Fibroblast of skin of left quadriceps (primary cell): Measurements from ENCODE around the gene TEKT5.
"Not testable (repeated sequence)": the region's sequence is repeated elsewhere in the genome, so short reads cannot be mapped to it uniquely, and the experiment has no call there.

Experiments used
- DNase-seq, 2 experiments: peaks; one replicate each; pipeline ENCODE4 v3.0.0-alpha.2; 2013; ENCODE audit warnings: low read depth in 2 of 2

Gene TEKT5

DNA sequence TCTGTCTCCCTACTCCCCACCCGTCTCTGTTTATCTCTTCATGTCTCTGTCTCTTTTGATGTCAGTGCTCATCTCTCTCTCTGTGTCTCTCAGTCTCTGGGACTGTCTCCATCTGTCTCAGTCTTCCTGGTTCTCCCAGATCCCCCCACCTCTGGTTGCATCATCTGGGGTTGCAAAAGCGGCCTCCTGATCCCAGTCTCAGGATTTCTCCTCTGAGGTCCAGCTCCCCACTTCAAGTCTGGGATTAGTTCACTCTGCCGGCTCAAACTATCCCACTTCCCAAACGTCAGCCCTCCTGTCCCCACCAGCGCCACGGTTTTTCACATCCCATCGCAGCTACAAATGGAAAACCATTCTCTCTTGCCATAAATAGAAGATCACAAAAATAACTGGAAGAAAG, 9.0 kb downstream of the TEKT5 start:
- DNase-seq: no peak

DNA sequence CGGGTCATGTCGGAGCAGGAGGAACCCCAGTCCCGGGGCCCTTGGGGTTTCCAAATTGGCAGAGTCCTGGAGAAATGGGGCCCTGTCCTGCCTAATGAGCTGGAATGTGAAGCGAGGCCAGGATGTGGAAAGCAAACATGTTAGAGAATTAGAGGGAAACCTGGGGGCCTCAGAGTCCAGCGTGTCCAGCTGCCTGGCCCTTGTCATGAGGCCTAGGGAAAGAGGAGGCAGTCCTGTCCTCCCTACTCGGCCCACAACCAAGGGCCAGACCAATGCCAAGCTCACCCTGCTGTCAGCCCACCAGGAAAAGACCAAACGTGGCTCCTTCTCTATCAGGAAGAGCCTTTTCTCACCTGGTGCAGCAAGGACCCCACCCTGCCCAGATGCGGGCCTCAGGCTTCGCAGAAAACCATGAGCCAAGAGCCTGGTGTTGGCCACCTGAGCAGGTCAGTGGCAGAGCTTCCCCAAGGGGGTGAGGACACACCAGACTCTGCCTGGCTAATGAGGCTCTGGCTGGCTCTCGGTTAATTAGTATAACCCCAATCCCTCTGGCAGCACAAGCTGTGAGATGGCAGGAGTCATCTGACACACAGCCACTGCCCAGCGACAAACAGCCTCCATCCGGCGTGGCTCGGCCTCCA, 10.1 kb downstream of the TEKT5 start:
- DNase-seq: no peak

DNA sequence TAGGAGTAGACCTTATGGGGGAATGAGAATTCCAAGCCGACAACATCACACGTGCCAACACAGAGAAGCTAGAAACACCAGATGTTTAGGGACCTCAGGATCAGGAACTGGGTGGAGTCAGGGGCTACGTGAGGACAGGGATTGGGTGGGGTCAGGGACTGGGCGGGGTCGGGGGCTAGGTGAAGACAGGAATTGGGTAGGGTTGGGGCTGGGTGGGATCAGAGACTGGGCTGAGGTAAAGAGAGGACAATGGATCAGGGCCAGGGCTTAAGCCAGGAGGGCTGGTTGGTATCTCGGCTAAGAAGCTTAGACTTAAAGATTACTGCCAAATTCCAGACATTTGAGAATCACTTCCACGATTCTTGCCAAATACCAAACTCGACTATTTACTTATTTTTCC, 11.6 kb downstream of the TEKT5 start:
- DNase-seq: no peak

DNA sequence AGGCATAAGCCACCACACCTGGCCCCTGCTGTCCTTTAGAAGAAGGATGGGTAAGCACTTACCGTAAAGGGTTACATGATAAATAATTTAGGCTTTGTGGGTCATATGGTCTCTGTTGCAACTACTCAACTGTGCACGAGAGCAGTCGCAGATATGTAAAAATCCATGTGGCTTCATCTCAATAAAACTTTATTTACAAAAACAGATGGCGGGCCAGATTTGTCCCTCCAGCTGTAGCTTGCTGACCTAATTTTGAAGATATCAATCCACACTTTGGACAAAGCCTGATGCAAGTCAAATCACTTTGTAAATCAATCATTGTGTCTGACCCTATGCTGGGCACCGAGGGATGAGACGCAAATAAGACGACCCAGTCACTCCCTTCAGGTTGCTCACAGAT, 12.1 kb downstream of the TEKT5 start:
- no peak for DNase-seq

DNA sequence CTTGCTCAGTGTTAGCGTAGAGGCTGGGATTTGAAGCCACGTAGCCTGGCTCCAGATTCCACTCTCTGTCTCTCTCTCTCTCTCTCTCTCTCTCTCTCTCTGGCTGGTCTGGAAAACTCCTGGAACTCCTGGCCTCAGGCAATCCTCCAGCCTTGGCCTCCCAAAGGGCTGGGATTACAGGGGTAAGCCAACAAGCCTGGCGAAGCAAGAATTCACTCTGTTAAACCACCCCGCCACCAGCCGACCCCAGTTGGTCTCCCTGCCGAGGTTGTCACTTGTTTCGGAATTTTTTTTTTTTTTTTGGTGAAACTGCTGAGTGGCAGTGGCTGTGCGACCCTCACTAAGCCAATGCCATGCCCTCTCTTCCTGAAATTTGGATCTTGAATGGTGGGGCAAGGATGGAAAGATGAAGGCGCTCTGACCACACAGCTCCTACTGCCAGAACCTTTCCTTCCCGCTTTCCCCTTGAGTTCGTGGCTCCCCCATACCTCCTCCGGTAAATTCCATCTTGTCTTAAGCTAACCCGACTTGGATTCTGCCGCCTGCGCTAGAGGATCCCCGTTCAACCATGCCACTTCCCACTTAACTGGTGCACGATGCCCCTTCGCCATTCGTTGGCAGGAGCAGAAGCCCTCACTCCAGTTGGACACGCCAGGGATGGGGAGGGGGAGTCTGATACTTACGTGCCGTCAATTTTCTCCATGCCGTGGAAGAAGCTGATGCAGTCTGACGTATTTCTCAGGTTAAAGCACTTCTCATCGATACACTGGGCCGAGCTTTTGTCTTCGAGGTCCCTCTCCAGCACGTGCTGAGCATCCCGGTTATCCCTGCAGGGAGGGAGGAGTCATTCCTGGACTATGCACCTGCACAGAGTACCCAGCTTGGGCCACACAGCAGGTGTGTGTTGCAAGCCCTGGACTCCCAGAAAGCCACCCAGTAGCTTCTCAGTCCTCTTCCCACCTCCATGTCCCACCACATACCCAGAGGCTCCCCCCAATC, 13.1 kb downstream of the TEKT5 start:
- no peak for DNase-seq

DNA sequence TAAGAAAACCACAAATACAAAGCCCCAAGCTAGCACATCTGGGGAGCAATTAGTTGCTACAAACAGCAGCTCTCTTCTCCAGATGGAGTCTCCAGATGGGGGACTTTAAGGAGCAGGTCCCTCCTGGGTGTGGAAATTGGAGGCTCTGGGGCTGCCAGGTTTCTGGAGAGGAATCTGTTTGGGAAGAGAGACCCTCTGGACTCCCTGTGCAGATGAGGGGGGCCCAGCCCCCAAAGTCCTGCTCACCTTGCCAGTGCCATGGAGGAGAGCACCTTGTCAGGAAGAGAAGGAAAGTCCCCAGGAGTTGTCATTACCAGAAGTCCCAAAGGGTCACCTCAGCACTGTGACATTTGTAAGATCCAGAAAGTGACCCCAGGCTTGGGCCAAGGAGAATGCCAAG, 14.8 kb downstream of the TEKT5 start:
- no peak for DNase-seq

DNA sequence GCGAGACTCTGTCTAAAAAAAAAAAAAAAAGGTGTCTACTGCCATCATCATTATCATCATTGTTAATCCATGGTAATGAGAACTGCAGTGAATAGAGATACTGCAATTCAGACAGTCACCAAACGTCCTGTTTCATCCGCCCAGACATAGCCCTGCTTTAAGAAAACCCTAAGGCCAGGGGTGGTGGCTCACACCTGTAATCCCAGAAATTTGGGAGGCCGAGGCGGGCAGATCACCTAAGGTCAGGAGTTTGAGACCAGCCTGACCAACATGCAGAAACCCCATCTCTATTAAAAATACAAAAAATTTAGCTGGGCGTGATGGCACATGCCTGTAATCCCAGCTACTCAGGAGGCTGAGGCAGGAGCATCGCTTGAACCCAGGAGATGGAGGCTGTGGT, 15.3 kb downstream of the TEKT5 start:
- DNase-seq: not testable (repeated sequence)

DNA sequence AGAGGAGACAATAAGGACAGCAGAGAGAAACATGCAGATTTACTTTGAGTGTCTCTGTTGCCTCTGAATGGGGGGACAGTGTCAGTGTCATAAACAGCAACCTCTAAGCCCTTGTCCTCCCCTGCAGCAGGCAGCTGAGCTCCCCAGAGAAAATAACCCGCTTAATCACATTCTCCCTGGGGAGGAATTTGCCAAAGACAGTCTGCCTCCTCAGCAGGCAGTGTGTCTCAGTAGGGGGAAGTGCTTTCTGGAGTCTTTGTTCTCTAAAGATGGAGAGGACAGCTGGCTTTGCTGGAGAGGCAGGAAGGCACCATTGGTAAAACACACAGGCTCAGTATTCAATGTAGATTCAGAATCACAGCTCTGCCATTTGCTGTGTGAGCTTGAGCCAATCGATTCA, 16.1 kb downstream of the TEKT5 start:
- no peak for DNase-seq

DNA sequence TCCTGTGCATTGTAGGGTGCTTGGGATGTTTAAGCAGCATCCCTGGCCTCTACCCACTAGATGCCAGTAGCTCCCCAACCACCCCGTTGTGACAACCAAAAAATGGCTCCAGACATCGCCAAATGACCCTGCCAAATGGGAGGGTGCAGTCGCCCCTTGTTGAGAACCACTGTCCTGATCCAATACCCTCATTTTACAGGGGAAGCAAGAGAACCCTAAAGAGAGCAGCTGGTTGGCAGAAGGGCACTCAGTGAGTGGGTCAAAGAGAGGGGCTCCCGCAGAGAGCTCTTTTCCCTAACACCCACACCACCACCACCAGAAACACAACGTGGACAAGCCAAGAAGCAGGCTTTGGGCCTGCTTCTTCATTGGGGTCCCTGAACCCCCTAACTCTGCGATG, 18.4 kb downstream of the TEKT5 start:
- no peak for DNase-seq

DNA sequence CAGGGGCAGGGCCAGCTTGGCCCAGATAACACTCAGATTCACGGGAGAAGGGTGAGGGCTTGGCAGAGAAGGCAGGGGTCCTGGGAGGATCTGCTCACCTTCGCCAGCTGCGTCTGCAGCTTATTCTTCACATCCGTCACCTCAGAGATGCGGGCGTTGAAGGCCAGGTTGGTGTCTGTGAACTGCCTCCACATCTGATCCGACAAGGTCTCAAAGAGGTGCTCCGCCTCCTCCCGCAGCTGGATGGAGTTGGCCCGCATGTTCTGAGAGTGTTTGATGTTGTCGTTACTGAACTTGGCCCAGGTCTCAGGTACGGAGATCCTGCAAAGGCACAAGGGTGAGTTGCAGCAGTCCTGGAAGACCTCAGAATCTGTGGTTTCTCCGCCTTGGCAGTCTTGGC, 18.9 kb downstream of the TEKT5 start:
- no peak for DNase-seq

DNA sequence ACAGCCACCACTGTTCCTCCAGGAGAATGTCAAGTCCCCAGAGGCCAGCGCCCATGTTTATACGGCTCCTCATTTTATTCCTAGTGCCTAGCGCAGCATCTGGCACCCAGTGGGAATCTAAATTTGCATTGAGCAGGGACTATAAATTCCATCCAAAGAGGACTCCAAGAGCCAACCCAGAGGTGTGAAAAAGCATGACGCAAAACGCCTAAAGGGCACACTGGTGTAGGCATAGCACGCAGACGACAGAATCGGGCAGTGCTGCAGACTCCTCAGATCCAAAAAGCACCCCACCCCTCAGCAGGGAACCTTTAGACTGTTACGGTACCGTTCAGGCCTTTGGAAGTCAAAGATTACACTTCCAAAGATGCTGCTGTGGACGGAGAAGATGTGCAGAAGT, 19.5 kb downstream of the TEKT5 start:
- DNase-seq: no peak

DNA sequence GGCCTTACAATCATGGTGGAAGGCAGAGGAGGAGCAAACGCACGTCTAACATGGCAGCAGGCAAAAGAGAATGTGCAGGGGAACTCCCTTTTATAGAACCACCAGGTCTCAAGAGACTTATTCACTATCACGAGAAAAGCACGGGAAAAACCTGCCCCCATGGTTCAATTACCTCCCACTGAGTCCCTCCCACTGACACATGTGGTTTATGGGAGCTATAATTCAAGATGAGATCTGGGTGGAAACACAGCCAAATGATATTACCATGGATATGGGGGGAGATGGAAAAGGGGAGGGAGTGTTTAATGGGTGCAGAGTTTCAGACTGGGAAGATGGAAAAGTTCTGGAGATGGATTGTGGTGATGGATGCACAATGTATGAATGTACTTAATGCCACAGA, 23.0 kb downstream of the TEKT5 start:
- DNase-seq: no peak

DNA sequence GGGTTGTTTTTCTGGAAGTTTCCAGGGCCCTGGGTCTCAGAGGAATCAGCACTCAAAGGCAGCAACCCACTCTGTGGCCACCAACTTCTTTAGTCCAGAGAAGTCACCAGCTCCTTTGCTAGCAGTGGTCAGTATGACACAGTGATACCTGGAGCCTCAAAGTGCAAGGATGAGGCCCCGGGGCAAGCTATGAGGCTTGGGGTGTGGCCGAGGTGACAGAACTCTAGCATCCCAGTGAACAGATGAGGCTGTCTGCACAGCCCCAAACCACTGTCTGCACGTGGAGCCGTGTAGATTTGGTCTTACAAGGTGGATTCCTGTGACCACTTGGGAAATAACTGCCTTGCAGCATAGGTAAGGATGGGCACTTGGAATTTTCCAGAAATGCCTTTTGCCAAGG, 24.9 kb downstream of the TEKT5 start:
- no peak for DNase-seq

DNA sequence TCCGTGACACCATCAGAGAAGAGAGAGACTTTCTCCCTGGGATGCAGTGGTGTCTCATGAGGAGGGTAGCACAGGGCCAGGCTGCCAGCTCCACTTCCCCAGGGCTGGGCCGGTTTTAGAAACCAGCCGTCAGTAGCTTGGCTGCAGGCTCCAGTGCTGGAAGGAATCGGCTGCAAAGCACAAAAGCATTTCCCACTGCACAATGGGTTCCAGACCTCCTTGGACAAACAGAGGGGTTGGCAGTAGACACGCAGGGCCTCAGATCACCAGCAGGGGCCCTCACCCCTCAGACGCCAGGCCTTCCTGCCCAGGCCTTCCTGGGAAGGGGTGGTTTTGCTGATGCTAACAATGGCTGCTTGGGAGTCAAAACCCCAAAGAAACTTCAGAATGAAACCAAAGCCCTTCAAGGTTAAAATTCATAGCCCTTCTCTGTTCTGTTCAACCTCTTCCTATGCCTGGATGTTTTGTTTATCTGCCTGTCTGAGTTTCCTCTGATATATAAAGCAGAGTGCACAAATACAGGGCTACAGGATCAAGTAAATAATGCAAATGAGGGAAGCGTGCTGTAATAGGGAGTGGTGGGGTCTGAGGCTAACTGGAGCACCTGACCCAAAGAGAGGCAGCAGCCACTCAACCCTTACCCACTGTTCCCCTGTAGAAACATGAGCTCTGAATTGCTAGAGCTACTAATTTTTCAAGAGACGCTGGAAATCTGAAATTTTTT, 26.2 kb downstream of the TEKT5 start:
- peak in 1 of 2 experiments; percentile 3 for DNase-seq

DNA sequence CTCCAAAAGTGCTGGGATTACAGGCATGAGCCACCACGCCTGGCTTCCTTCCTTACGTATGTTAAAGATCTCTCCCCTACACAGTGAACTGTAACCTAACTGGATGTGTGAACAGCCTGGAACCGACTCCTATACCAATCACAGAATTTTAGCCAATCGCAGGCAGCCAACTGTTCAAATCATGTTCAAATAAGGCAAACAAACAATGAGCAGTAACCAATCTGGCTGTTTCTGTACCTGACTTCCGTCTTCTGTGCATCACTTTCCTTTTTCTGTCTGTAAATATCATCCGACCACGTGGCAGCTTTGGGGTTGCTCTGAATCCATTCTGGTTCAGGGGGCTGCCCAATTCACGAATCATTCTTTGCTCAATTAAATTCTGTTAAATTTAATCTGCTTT, 27.5 kb downstream of the TEKT5 start:
- DNase-seq: no peak

DNA sequence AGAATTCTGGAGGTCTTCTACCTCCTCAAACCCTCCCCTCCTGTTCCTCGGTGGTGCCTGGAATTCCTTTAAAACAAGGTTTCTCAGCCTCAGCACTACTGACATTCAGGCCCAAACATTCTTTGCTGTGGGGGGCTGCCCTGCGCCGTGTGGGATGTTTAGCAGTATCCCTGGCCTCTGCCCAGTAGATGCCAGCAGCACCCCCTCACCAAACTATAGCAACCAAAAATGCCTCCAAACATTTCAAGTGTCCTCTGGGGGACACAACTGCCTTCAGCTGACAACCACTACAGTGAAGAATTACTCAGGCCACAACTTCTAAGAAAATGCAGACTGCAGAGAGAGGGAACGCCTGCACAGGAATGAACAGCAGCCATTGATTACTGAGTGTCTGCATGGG, 28.4 kb downstream of the TEKT5 start:
- DNase-seq: no peak

DNA sequence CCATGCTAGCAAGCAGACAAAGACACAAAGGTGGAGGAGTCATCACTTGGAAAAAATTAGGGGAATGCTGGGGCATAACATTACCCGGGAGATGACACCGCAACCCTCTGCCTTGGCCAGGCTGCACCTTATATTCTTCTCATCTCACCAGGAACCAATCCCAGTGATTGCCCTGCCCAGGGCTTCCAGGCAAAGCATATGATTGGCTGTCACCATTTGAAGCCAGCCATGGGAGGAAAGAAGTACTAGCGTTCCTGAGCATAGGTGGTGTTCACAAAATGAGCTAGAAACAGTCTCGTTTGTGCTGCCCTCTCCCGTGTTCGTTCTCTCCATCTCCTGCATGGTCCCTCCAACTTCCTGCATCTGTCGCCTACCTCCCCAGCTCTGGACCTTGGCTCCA, 29.6 kb downstream of the TEKT5 start:
- no peak for DNase-seq

DNA sequence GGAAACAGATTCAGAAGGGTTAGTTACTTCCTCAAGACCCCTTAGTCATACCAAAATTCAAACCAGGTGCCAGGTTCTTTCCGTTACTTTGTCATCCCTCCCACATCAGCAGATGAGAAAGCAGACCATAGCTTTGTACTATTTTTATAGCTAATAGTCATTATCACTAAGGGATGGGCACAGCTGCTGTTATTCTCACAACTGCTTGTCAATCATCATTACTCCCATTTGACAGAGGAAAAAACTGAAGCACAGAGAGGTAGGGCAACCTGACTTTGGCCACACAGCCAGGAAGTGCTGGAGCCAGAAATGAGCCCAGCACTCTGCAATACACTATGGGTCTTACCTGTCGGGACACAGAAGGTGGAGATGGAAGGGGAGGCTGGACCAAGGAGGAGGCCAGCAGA, 30.0 kb downstream of the TEKT5 start:
- no peak for DNase-seq

DNA sequence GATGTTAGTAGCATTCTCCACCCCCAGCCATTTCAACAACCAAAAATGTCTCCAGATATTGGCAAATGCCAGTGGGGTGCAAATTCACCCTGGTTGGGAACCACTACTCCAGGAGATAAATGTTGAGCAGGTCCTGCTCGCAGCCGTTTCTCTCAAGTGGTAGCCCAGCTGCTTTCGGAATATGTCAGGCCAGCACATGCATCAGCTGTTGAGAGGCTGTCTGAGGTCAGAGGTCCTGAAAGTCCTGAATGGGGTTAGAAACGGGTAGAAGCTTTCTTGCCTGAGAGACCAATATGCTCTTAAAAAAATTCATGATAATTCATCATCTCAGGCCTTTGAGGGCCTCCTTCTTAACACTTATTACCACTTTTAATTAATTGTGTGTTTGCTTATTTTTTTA, 31.0 kb downstream of the TEKT5 start:
- DNase-seq: no peak

DNA sequence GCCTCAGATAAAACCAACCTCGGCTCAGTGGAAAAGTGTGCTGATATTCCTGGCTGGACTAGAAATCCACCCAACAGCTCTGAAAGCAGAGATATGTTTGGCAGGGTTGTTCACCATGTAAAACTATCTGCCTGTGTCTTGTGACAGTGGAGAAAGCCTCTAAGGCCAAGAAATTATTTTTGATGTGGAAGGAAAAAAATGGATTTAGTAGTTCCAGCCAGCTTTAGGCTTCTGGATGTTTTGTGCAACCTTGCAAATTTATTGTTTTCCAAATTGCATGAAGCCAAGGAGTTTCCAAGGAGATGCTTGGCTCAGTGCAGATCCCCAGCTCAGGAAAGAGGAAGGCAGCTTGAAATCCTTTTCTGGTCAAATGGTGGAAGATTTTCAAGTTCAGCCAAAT, 31.6 kb downstream of the TEKT5 start:
- DNase-seq: no peak

DNA sequence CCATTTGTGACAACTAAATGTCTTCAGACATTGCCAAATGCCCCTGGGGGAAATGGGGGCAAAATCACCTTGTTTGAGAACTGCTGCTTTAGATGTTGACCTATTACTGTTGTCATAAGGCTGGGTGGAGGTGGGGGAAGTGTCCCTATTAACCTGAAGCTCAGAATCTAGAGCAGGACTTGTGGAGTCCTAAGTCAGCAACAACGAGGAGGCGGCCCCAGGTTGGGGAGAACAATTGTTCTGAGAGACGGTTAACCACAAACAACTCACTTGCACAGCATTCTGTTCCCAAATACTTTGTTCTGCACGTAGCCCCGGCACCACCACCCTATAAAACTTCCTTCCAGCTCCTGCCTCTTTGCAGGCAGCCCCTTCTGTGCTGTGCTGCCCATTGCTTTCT, 32.5 kb downstream of the TEKT5 start:
- DNase-seq: no peak

DNA sequence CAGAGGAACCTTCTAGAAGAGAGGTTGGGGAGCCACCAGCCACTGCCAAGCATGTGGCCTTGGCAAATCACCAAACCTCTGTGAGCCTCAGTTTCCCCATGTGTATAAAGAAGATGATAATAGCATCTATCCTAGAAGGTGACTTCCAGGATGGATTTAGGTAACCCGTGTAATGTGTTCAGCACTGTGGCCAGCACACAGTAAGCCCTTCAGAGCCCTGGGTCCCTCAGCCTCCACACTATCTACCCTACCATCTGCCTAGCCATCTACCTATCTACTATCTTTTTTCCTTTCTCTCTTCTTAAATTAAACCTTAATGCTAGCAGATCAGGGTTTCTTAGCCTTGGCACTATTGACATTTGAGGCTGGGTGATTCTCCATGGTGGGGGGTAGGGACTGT, 33.0 kb downstream of the TEKT5 start:
- DNase-seq: no peak
